GM23338 (cell line): Measurements from ENCODE around the gene NINL. TPM values are rescaled to one million over a fixed set of nuclear protein-coding genes. Genes with fewer than 3 reads are reported as not detected.

ENCODE experiments used
- ATAC-seq: fragments of 200-7000 bp; cut with Tn5 transposase; 3 replicates; pipeline ENCODE4 v1.9.1; 2020
- DNase-seq: peaks from one replicate; pipeline ENCODE4 v3.0.0-alpha.2; 2015; ENCODE audit warnings: low spot score
- H2AFZ ChIP-seq: fragments of 200-600 bp; sonication (generic); 2 replicates; pipeline ENCODE4 v1.8.0; 2016; ENCODE audit warnings: antibody characterized with exemption, mild to moderate bottlenecking, moderate library complexity
- H3F3A ChIP-seq: fragments of 200-600 bp; sonication (generic); replicated peaks from 2 replicates; pipeline ENCODE4 v1.8.0; 2017; ENCODE audit warnings: antibody characterized with exemption, mixed run types, low read depth
- H3K27ac ChIP-seq: fragments of 200-600 bp; sonication (generic); 2 replicates; pipeline ENCODE4 v1.6.1; 2016; ENCODE audit warnings: low read depth
- H3K27me3 ChIP-seq: fragments of 200-600 bp; sonication (generic); 2 replicates; pipeline ENCODE4 v1.8.0; 2016; ENCODE audit warnings: mild to moderate bottlenecking, mixed run types, moderate library complexity; ENCODE audit not compliant: insufficient read depth
- H3K36me3 ChIP-seq: fragments of 200-600 bp; sonication (generic); 2 replicates; pipeline ENCODE4 v1.8.0; 2016; ENCODE audit warnings: mild to moderate bottlenecking; ENCODE audit not compliant: insufficient read depth
- H3K4me1 ChIP-seq: fragments of 200-600 bp; sonication (generic); 2 replicates; pipeline ENCODE4 v1.8.0; 2016; ENCODE audit warnings: mild to moderate bottlenecking, moderate library complexity; ENCODE audit not compliant: insufficient read depth
- H3K4me2 ChIP-seq: fragments of 200-600 bp; sonication (generic); 2 replicates; pipeline ENCODE4 v1.7.1; 2017; ENCODE audit warnings: mixed run types
- H3K4me3 ChIP-seq: fragments of 200-600 bp; sonication (generic); 2 replicates; pipeline ENCODE4 v1.6.1; 2016; ENCODE audit warnings: mixed run types
- H3K79me2 ChIP-seq: fragments of 200-600 bp; sonication (generic); replicated peaks from 2 replicates; pipeline ENCODE4 v1.8.0; 2017; ENCODE audit warnings: mild to moderate bottlenecking; ENCODE audit not compliant: insufficient read depth
- H3K9me2 ChIP-seq: fragments of 200-600 bp; sonication (generic); 2 replicates; pipeline ENCODE4 v1.8.0; 2017; ENCODE audit not compliant: insufficient read depth
- H4K20me1 ChIP-seq: fragments of 200-600 bp; sonication (generic); replicated peaks from 2 replicates; pipeline ENCODE4 v1.8.0; 2017; ENCODE audit warnings: mild to moderate bottlenecking; ENCODE audit not compliant: insufficient read depth
- H3K27ac Mint-ChIP-seq: 2 replicates; pipeline ENCODE4 v1.8.0; 2020; ENCODE audit warnings: inconsistent platforms, mild to moderate bottlenecking, moderate library complexity, mixed read lengths
- H3K27me3 Mint-ChIP-seq: 3 replicates; pipeline ENCODE4 v1.8.0; 2022; ENCODE audit warnings: low read depth, mild to moderate bottlenecking, moderate library complexity, mixed read lengths, inconsistent platforms; ENCODE audit not compliant: insufficient read depth, poor library complexity
- H3K36me3 Mint-ChIP-seq: 3 replicates; pipeline ENCODE4 v1.8.0; 2021; ENCODE audit warnings: low read depth, mild to moderate bottlenecking, inconsistent platforms, moderate library complexity, mixed read lengths
- H3K4me1 Mint-ChIP-seq: 3 replicates; pipeline ENCODE4 v1.8.0; 2020; ENCODE audit warnings: mild to moderate bottlenecking, inconsistent platforms, mixed read lengths
- H3K4me3 Mint-ChIP-seq: 3 replicates; pipeline ENCODE4 v1.8.0; 2021; ENCODE audit warnings: moderate library complexity, mild to moderate bottlenecking, inconsistent platforms, mixed read lengths
- H3K9me3 Mint-ChIP-seq: 3 replicates; pipeline ENCODE4 v1.8.0; 2020; ENCODE audit warnings: moderate library complexity, mild to moderate bottlenecking, inconsistent platforms, mixed read lengths
- EZH2 ChIP-seq: fragments of 200-600 bp; sonication (generic); IDR thresholded peaks from one replicate; pipeline ENCODE4 v1.8.0; 2017; ENCODE audit warnings: antibody characterized with exemption, mild to moderate bottlenecking, low read depth; ENCODE audit not compliant: unreplicated experiment
- EZH2phosphoT487 ChIP-seq: fragments of 200-600 bp; sonication (generic); IDR thresholded peaks from one replicate; pipeline ENCODE4 v1.8.1; 2018; ENCODE audit warnings: antibody characterized with exemption; ENCODE audit not compliant: unreplicated experiment
- JUNB ChIP-seq: IDR thresholded peaks from one replicate; pipeline ENCODE4 v1.6.1; 2016; ENCODE audit warnings: antibody characterized with exemption; ENCODE audit not compliant: unreplicated experiment
- NANOG ChIP-seq: IDR thresholded peaks from 2 replicates; pipeline ENCODE4 v1.6.1; 2016; ENCODE audit warnings: antibody characterized with exemption, borderline replicate concordance
- POLR2AphosphoS5 ChIP-seq: IDR thresholded peaks from 2 replicates; pipeline ENCODE4 v1.6.1; 2016; ENCODE audit warnings: antibody characterized with exemption, low read depth
- STAT1 ChIP-seq: IDR thresholded peaks from one replicate; pipeline ENCODE4 v1.6.1; 2016; ENCODE audit warnings: antibody characterized with exemption; ENCODE audit not compliant: unreplicated experiment
- ZNF114 ChIP-seq: fragments of 250-450 bp; sonication (Bioruptor Pico); IDR thresholded peaks from 2 replicates; pipeline ENCODE4 v1.5.0; 2020; ENCODE audit warnings: mild to moderate bottlenecking, moderate library complexity
- ZNF331 ChIP-seq: fragments of 250-450 bp; sonication (Bioruptor Pico); IDR thresholded peaks from 2 replicates; pipeline ENCODE4 v1.5.0; 2020; ENCODE audit warnings: low read depth, mild to moderate bottlenecking, moderate library complexity
- polyA plus RNA-seq: library from polyadenylated mRNA; unstranded; fragments of >200 nt; fragmentation: Nextera tagmentation; extraction: Ambion mirVana; gene quantifications from 2 replicates; pipeline ENCODE4 v1.2.1, GENCODE V29; 2016
- total RNA-seq: library from RNA; depleted of rRNA; stranded (reverse); fragments of >200 nt; shearing (Covaris generic); gene quantifications from 2 replicates; pipeline ENCODE4 v1.2.3, GENCODE V29; 2014
- TF ChIP-seq, protein P1 (sequence below): fragments of 250-450 bp; sonication (Bioruptor Pico); IDR thresholded peaks from 2 replicates; pipeline ENCODE4 v1.5.0; 2020; ENCODE audit warnings: mild to moderate bottlenecking, moderate library complexity
- TF ChIP-seq, protein P2 (sequence below): IDR thresholded peaks from one replicate; pipeline ENCODE4 v1.6.1; 2018; ENCODE audit warnings: antibody characterized with exemption; ENCODE audit not compliant: unreplicated experiment

The NINL gene
- total and polyA plus RNA-seq, 2 experiments from 2014 or later = 18.0 to 31.2 TPM

DNA sequence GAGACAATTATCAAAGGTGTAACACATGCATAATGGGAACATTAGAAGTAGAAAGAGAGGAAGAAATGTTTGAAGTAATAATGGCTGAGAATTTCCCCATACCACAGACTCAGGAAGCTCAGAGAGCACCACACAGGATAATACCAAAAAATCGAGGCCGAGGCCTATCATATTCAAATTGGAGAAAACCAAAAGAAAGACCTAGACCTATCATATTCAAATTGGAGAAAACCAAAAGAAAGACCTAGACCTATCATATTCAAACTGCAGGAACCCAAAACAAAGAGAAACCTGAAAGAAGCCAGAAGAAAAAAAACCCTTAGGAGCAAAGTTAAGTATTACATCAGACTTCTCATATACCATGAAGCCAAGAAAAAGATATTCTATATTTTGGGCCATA, 18.0 kb downstream of the NINL start:
- peaks cover 95% of the 10 kb centered on the region for H3K79me2 ChIP-seq
- DNase-seq (no peak), ATAC-seq (no peak)
- peak overlapping the region; percentile 1 for H3K27ac Mint-ChIP-seq
- H3K36me3 Mint-ChIP-seq = peaks cover 52% of the 10 kb centered on the region
- TF ChIP-seq POLR2AphosphoS5 = no peak
- no peak for TF ChIP-seq JUNB
- TF ChIP-seq EZH2 = no peak
- no peak for TF ChIP-seq STAT1
- no peak for TF ChIP-seq NANOG
- TF ChIP-seq, protein P1, sequence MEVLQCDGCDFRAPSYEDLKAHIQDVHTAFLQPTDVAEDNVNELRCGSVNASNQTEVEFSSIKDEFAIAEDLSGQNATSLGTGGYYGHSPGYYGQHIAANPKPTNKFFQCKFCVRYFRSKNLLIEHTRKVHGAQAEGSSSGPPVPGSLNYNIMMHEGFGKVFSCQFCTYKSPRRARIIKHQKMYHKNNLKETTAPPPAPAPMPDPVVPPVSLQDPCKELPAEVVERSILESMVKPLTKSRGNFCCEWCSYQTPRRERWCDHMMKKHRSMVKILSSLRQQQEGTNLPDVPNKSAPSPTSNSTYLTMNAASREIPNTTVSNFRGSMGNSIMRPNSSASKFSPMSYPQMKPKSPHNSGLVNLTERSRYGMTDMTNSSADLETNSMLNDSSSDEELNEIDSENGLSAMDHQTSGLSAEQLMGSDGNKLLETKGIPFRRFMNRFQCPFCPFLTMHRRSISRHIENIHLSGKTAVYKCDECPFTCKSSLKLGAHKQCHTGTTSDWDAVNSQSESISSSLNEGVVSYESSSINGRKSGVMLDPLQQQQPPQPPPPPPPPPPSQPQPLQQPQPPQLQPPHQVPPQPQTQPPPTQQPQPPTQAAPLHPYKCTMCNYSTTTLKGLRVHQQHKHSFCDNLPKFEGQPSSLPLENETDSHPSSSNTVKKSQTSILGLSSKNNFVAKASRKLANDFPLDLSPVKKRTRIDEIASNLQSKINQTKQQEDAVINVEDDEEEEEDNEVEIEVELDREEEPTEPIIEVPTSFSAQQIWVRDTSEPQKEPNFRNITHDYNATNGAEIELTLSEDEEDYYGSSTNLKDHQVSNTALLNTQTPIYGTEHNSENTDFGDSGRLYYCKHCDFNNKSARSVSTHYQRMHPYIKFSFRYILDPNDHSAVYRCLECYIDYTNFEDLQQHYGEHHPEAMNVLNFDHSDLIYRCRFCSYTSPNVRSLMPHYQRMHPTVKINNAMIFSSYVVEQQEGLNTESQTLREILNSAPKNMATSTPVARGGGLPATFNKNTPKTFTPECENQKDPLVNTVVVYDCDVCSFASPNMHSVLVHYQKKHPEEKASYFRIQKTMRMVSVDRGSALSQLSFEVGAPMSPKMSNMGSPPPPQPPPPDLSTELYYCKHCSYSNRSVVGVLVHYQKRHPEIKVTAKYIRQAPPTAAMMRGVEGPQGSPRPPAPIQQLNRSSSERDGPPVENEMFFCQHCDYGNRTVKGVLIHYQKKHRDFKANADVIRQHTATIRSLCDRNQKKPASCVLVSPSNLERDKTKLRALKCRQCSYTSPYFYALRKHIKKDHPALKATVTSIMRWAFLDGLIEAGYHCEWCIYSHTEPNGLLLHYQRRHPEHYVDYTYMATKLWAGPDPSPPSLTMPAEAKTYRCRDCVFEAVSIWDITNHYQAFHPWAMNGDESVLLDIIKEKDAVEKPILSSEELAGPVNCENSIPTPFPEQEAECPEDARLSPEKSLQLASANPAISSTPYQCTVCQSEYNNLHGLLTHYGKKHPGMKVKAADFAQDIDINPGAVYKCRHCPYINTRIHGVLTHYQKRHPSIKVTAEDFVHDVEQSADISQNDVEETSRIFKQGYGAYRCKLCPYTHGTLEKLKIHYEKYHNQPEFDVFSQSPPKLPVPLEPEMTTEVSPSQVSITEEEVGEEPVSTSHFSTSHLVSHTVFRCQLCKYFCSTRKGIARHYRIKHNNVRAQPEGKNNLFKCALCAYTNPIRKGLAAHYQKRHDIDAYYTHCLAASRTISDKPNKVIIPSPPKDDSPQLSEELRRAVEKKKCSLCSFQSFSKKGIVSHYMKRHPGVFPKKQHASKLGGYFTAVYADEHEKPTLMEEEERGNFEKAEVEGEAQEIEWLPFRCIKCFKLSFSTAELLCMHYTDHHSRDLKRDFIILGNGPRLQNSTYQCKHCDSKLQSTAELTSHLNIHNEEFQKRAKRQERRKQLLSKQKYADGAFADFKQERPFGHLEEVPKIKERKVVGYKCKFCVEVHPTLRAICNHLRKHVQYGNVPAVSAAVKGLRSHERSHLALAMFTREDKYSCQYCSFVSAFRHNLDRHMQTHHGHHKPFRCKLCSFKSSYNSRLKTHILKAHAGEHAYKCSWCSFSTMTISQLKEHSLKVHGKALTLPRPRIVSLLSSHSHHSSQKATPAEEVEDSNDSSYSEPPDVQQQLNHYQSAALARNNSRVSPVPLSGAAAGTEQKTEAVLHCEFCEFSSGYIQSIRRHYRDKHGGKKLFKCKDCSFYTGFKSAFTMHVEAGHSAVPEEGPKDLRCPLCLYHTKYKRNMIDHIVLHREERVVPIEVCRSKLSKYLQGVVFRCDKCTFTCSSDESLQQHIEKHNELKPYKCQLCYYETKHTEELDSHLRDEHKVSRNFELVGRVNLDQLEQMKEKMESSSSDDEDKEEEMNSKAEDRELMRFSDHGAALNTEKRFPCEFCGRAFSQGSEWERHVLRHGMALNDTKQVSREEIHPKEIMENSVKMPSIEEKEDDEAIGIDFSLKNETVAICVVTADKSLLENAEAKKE (CRISPR knock-in tag) = no peak
- no peak for TF ChIP-seq EZH2phosphoT487
- no peak for TF ChIP-seq ZNF331 (CRISPR knock-in tag)
- TF ChIP-seq, protein P2, sequence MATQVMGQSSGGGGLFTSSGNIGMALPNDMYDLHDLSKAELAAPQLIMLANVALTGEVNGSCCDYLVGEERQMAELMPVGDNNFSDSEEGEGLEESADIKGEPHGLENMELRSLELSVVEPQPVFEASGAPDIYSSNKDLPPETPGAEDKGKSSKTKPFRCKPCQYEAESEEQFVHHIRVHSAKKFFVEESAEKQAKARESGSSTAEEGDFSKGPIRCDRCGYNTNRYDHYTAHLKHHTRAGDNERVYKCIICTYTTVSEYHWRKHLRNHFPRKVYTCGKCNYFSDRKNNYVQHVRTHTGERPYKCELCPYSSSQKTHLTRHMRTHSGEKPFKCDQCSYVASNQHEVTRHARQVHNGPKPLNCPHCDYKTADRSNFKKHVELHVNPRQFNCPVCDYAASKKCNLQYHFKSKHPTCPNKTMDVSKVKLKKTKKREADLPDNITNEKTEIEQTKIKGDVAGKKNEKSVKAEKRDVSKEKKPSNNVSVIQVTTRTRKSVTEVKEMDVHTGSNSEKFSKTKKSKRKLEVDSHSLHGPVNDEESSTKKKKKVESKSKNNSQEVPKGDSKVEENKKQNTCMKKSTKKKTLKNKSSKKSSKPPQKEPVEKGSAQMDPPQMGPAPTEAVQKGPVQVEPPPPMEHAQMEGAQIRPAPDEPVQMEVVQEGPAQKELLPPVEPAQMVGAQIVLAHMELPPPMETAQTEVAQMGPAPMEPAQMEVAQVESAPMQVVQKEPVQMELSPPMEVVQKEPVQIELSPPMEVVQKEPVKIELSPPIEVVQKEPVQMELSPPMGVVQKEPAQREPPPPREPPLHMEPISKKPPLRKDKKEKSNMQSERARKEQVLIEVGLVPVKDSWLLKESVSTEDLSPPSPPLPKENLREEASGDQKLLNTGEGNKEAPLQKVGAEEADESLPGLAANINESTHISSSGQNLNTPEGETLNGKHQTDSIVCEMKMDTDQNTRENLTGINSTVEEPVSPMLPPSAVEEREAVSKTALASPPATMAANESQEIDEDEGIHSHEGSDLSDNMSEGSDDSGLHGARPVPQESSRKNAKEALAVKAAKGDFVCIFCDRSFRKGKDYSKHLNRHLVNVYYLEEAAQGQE = no peak
- TF ChIP-seq ZNF114 (CRISPR knock-in tag) = no peak
- no peaks in the 10 kb centered on the region for H3F3A ChIP-seq
- H3K4me3 Mint-ChIP-seq = no peak overlapping the region
- no peaks in the 10 kb centered on the region for H3K27me3 ChIP-seq
- no peaks in the 10 kb centered on the region for H3K9me2 ChIP-seq
- H3K4me2 ChIP-seq = peak overlapping the region; percentile 13; the same call in 1 of the 2 replicates
- peaks cover 6% of the 10 kb centered on the region; the same call in 1 of the 2 replicates for H3K36me3 ChIP-seq
- H3K27me3 Mint-ChIP-seq = no peaks in the 10 kb centered on the region
- H3K27ac ChIP-seq = no peak overlapping the region
- H3K4me3 ChIP-seq = no peak overlapping the region
- peaks cover 31% of the 10 kb centered on the region for H3K4me1 Mint-ChIP-seq
- H4K20me1 ChIP-seq = peaks cover 11% of the 10 kb centered on the region
- no peak overlapping the region for H2AFZ ChIP-seq
- peaks cover 17% of the 10 kb centered on the region for H3K9me3 Mint-ChIP-seq
- peaks cover 9% of the 10 kb centered on the region; the same call in 1 of the 2 replicates for H3K4me1 ChIP-seq
